HEK293 (cell line): Measurements from ENCODE around the gene SREBF1.

Experiments
- CTCF ChIA-PET: fragments of 350-600 bp; formaldehyde crosslinking; extraction: SDS; loops from one replicate; lab custom pipeline; 2021; ENCODE audit warnings: antibody characterized with exemption; lab: Yijun Ruan, JAX
- POLR2A ChIA-PET: fragments of 300-600 bp; formaldehyde crosslinking; extraction: SDS; loops from one replicate; lab custom pipeline; 2020; ENCODE audit warnings: antibody characterized with exemption, inconsistent platforms; lab: Yijun Ruan, JAX
- H3K27ac ChIP-seq: fragments of 200-500 bp; sonication (Bioruptor generic); 2 replicates; pipeline ENCODE4 v1.5.1; 2014; ENCODE audit warnings: low read depth, low read length, control low read depth, inconsistent platforms; ENCODE audit errors: extremely low read depth
- H3K36me3 ChIP-seq, 2 experiments: fragments of 200-500 bp in 1 of 2; sonication (Bioruptor generic) in 1 of 2; 1 replicate in 1 of 2; 2 replicates in 1 of 2; pipeline ENCODE4 v1.5.1; 2014 to 2017; ENCODE audit warnings: inconsistent platforms in 2 of 2, low read length in 2 of 2; ENCODE audit not compliant: control insufficient read depth in 2 of 2, insufficient read depth in 1 of 2
- H3K4me1 ChIP-seq: fragments of 200-500 bp; sonication (Bioruptor generic); 2 replicates; pipeline ENCODE4 v1.5.1; 2014; ENCODE audit warnings: mild to moderate bottlenecking, low read length, inconsistent platforms; ENCODE audit not compliant: control insufficient read depth, insufficient read depth
- H3K4me3 ChIP-seq: 2 replicates; pipeline ENCODE4 v1.5.1; 2011; ENCODE audit warnings: low read depth, mild to moderate bottlenecking, control low read depth, low read length, moderate library complexity
- H3K9me3 ChIP-seq: fragments of 200-500 bp; sonication (Bioruptor generic); 2 replicates; pipeline ENCODE4 v1.5.1; 2014; ENCODE audit warnings: low read depth, low read length, inconsistent platforms; ENCODE audit not compliant: control insufficient read depth, insufficient read depth
- BCL11B ChIP-seq: fragments of 450-650 bp; formaldehyde crosslinking; IDR thresholded peaks from 2 replicates; pipeline ENCODE4 v1.5.1; 2016; ENCODE audit warnings: low read depth, missing biosample characterization, missing genetic modification characterization
- GLIS2 ChIP-seq: fragments of 450-650 bp; formaldehyde crosslinking; IDR thresholded peaks from 2 replicates; pipeline ENCODE4 v1.5.1; 2016; ENCODE audit warnings: missing biosample characterization, missing genetic modification characterization
- KLF1 ChIP-seq: fragments of 450-650 bp; formaldehyde crosslinking; IDR thresholded peaks from 2 replicates; pipeline ENCODE4 v1.5.1; 2016; ENCODE audit warnings: missing biosample characterization, missing genetic modification characterization
- SP7 ChIP-seq: fragments of 450-650 bp; formaldehyde crosslinking; IDR thresholded peaks from 2 replicates; pipeline ENCODE4 v1.5.1; 2016; ENCODE audit warnings: missing biosample characterization, missing genetic modification characterization
- WT1 ChIP-seq: fragments of 450-650 bp; formaldehyde crosslinking; IDR thresholded peaks from 2 replicates; pipeline ENCODE4 v1.5.1; 2016; ENCODE audit warnings: missing biosample characterization, missing genetic modification characterization
- ZBTB17 ChIP-seq: fragments of 450-650 bp; formaldehyde crosslinking; IDR thresholded peaks from 2 replicates; pipeline ENCODE4 v1.5.1; 2016; ENCODE audit warnings: missing biosample characterization, missing genetic modification characterization
- ZEB2 ChIP-seq: fragments of 450-650 bp; formaldehyde crosslinking; IDR thresholded peaks from 2 replicates; pipeline ENCODE4 v1.5.1; 2016; ENCODE audit warnings: missing biosample characterization, missing genetic modification characterization
- ZNF10 ChIP-seq: fragments of 450-650 bp; formaldehyde crosslinking; IDR thresholded peaks from 2 replicates; pipeline ENCODE4 v1.5.1; 2017; ENCODE audit warnings: missing biosample characterization, missing genetic modification characterization
- ZNF174 ChIP-seq: fragments of 450-650 bp; formaldehyde crosslinking; IDR thresholded peaks from 2 replicates; pipeline ENCODE4 v1.5.0; 2017; ENCODE audit warnings: missing biosample characterization, mild to moderate bottlenecking, missing genetic modification characterization
- ZNF423 ChIP-seq: fragments of 450-650 bp; formaldehyde crosslinking; IDR thresholded peaks from 2 replicates; pipeline ENCODE4 v1.5.1; 2016; ENCODE audit warnings: missing biosample characterization, missing genetic modification characterization
- ZNF830 ChIP-seq: fragments of 450-650 bp; IDR thresholded peaks from 2 replicates; pipeline ENCODE4 v1.5.0; 2018; ENCODE audit warnings: missing biosample characterization, missing genetic modification characterization, low read depth, mild to moderate bottlenecking, moderate library complexity
- TF ChIP-seq, protein P1 (sequence below): fragments of 450-650 bp; formaldehyde crosslinking; IDR thresholded peaks from 2 replicates; pipeline ENCODE4 v1.5.1; 2016; ENCODE audit warnings: missing biosample characterization, missing genetic modification characterization
- TF ChIP-seq, protein P2 (sequence below): fragments of 450-650 bp; formaldehyde crosslinking; IDR thresholded peaks from 2 replicates; pipeline ENCODE4 v1.5.1; 2016; ENCODE audit warnings: missing biosample characterization, missing genetic modification characterization

The SREBF1 gene

GRCh38 chr17:17815062-17815406 is 21.8 kb downstream of the SREBF1 start:
- POLR2A ChIA-PET: interaction anchor here (2.4 to 3.1 kb wide), 2 partner anchors 21 to 23 kb away, joined by 12 to 14 read pairs; partner anchors contain the start of gene SREBF1
- CTCF ChIA-PET: interaction anchor here (0.8 to 1.1 kb wide), 2 partner anchors 44 to 104 kb away, joined by 3 read pairs; no protein-coding TSS in a partner anchor
- H3K27ac ChIP-seq: no peak overlapping the region
- peaks cover 20% of the 10 kb centered on the region for H3K4me1 ChIP-seq
- H3K36me3 ChIP-seq: peaks cover 3 to 73% of the 10 kb centered on the region in 2 experiments; a peak in 1 of 3 replicates
- no peaks in the 10 kb centered on the region for H3K9me3 ChIP-seq
- TF ChIP-seq ZBTB17 (tag by site-specific recombination) (peak; percentile 70), KLF1 (tag by site-specific recombination) (peak; percentile 45; the same call in 1 of the 2 replicates), SP7 (tag by site-specific recombination) (no peak)
- H3K4me3 ChIP-seq: no peak overlapping the region

- Histone ChIP-seq H3K36me3 (peaks cover 3 to 72% of the 10 kb centered on the region in 2 experiments; a peak in 1 of 3 replicates), H3K9me3 (no peaks in the 10 kb centered on the region), H3K4me3 (no peak overlapping the region), H3K27ac (no peak overlapping the region), H3K4me1 (peaks cover 13% of the 10 kb centered on the region)
- TF ChIP-seq ZNF174 (no peak), GLIS2 (tag by site-specific recombination) (0 out of 2 replicates have a peak, but pooled peaks have one; percentile 6)
- POLR2A ChIA-PET: interaction anchor here (0.9 to 3.1 kb wide), 5 partner anchors 12 to 27 kb away, joined by 3 to 14 read pairs (median 4); partner anchors contain the start of gene SREBF1
- CTCF ChIA-PET: interaction anchor here (0.6 to 3.2 kb wide), 7 partner anchors 23 to 251 kb away, joined by 3 to 40 read pairs (median 3); partner anchors contain the start of gene SREBF1
Observed at GRCh38 chr17:17814162-17815061, 22.4 kb downstream of the SREBF1 start.

DNA sequence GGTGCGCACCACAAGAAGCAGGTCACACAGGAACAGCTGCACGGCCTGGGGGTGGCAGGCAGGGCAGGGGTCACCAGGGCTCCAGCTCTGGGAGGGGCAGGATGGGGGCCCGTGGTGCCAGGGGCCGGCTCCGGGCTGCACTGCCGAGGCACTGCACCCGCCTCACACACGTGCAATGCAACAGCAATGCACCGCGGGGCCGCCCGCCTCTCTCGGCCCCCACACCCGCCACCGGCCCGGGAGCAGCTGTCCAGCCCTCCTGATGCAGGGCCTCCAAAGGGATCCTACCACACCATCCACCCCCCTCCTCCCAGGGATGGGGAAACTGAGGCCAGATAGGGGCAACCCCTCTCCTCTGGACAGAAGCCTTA is 23.1 kb downstream of the SREBF1 start:
- Histone ChIP-seq H3K9me3 (no peaks in the 10 kb centered on the region), H3K27ac (peak overlapping the region; percentile 24; the same call in 1 of the 2 replicates), H3K4me3 (no peak overlapping the region), H3K4me1 (peaks cover 9% of the 10 kb centered on the region), H3K36me3 (peaks cover 3 to 70% of the 10 kb centered on the region in 2 experiments; a peak in 1 of 3 replicates)
- ChIA-PET POLR2A (interaction anchor here (0.9 to 3.1 kb wide), 5 partner anchors 12 to 28 kb away, joined by 3 to 12 read pairs (median 4); no protein-coding TSS in a partner anchor), CTCF (interaction anchor here (0.6 to 3.5 kb wide), 9 partner anchors 12 to 252 kb away, joined by 3 to 40 read pairs (median 12); partner anchors contain the start of gene SREBF1)
- TF ChIP-seq WT1 (tag by site-specific recombination): no peak
- TF ChIP-seq, protein P1, sequence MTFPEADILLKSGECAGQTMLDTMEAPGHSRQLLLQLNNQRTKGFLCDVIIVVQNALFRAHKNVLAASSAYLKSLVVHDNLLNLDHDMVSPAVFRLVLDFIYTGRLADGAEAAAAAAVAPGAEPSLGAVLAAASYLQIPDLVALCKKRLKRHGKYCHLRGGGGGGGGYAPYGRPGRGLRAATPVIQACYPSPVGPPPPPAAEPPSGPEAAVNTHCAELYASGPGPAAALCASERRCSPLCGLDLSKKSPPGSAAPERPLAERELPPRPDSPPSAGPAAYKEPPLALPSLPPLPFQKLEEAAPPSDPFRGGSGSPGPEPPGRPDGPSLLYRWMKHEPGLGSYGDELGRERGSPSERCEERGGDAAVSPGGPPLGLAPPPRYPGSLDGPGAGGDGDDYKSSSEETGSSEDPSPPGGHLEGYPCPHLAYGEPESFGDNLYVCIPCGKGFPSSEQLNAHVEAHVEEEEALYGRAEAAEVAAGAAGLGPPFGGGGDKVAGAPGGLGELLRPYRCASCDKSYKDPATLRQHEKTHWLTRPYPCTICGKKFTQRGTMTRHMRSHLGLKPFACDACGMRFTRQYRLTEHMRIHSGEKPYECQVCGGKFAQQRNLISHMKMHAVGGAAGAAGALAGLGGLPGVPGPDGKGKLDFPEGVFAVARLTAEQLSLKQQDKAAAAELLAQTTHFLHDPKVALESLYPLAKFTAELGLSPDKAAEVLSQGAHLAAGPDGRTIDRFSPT: 0 out of 2 replicates have a peak, but pooled peaks have one; percentile 4
- no peak for TF ChIP-seq ZNF830
- no peak for TF ChIP-seq ZNF10 (tag by site-specific recombination)

DNA sequence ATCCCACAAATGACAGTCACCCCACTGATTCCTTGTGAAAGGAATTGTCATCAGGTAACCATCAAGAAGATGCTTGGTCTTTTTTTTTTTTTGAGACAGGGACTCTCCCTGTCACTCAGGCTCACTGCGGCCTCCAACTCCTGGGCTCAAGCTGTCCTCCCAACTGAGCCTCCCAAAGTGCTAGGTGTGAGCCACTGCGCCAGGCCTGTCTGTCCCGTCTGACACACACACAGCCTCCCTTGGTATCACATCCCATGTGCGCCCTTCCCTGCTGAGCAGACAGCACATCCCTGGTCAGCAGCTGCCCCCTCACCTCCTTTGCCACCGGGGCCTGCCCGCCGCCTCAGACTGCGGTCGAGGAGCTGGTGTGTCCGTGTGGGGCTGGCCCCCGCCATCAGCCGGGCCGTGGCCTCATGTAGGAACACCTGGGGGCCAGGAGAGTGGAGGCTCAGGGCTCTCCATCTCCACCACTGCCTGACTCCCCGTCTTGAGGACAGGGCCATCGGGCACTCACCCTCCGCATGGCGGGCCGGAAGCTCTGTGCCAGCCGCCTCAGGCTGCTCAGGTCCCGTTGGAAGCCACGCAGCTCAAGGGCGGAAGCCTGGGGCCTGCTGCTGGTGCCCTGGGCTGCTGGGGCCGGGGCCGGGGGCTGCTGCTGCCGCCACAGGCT is 23.6 kb downstream of the SREBF1 start:
- CTCF ChIA-PET: interaction anchor here (0.6 to 3.5 kb wide), 19 partner anchors 9 to 268 kb away, joined by 3 to 40 read pairs (median 4); partner anchors contain the start of gene SREBF1
- H3K36me3 ChIP-seq: peaks cover 3 to 69% of the 10 kb centered on the region in 2 experiments; a peak in 1 of 3 replicates
- TF ChIP-seq BCL11B (tag by site-specific recombination) (0 out of 2 replicates have a peak, but pooled peaks have one; percentile 27), GLIS2 (tag by site-specific recombination) (peak; percentile 31; the same call in 1 of the 2 replicates), ZNF423 (tag by site-specific recombination) (no peak), ZEB2 (tag by site-specific recombination) (peak; percentile 22; the same call in 1 of the 2 replicates)
- TF ChIP-seq, protein P1: 0 out of 2 replicates have a peak, but pooled peaks have one; percentile 27
- TF ChIP-seq, protein P2, sequence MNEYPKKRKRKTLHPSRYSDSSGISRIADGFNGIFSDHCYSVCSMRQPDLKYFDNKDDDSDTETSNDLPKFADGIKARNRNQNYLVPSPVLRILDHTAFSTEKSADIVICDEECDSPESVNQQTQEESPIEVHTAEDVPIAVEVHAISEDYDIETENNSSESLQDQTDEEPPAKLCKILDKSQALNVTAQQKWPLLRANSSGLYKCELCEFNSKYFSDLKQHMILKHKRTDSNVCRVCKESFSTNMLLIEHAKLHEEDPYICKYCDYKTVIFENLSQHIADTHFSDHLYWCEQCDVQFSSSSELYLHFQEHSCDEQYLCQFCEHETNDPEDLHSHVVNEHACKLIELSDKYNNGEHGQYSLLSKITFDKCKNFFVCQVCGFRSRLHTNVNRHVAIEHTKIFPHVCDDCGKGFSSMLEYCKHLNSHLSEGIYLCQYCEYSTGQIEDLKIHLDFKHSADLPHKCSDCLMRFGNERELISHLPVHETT (tag by site-specific recombination): no peak
- TF ChIP-seq, all 188 proteins: peak for 4
- Histone ChIP-seq H3K4me1 (peaks cover 8% of the 10 kb centered on the region), H3K4me3 (no peak overlapping the region), H3K27ac (peak overlapping the region; percentile 24; the same call in 1 of the 2 replicates), H3K9me3 (no peaks in the 10 kb centered on the region)
- POLR2A ChIA-PET: interaction anchor here (0.9 to 3.1 kb wide), 5 partner anchors 13 to 29 kb away, joined by 3 to 12 read pairs (median 4); no protein-coding TSS in a partner anchor
